MG63 (cell line): ENCODE data around the gene SAPCD2. TPM values are rescaled to one million over a fixed set of nuclear protein-coding genes. Genes with fewer than 3 reads are reported as not detected.
A peak's percentile ranks its signal among the peaks of the same experiment; 100 is the strongest.
"Not testable (repeated sequence)": the region's sequence is repeated elsewhere in the genome, so short reads cannot be mapped to it uniquely, and the experiment has no call there.

Experiments used
- DNase-seq: peaks from one replicate; pipeline ENCODE4 v3.0.0-alpha.2; 2020
- H3K27me3 ChIP-seq: fragments of 250-450 bp; sonication (Bioruptor Pico); 2 replicates; pipeline ENCODE4 v1.5.1; 2020; ENCODE audit warnings: mild to moderate bottlenecking, moderate library complexity
- H3K36me3 ChIP-seq: fragments of 250-450 bp; sonication (Bioruptor Pico); 2 replicates; pipeline ENCODE4 v1.5.1; 2020; ENCODE audit warnings: mild to moderate bottlenecking, moderate library complexity
- H3K4me3 ChIP-seq: fragments of 250-450 bp; sonication (Bioruptor Pico); 2 replicates; pipeline ENCODE4 v1.5.1; 2020; ENCODE audit warnings: mild to moderate bottlenecking, moderate library complexity
- H3K9me3 ChIP-seq: fragments of 250-450 bp; sonication (Bioruptor Pico); 2 replicates; pipeline ENCODE4 v1.5.1; 2020; ENCODE audit warnings: mild to moderate bottlenecking, moderate library complexity
- total RNA-seq: library from RNA; depleted of rRNA; stranded (reverse); fragments of >200 nt; shearing (Covaris generic); gene quantifications from 2 replicates; pipeline ENCODE4 v1.2.3, GENCODE V29; 2014; ENCODE audit warnings: low replicate concordance

The SAPCD2 gene
- total RNA-seq, 1 experiment from 2014 or later: 32.5 TPM

- no peaks in the 10 kb centered on the region for H3K27me3 ChIP-seq
- H3K36me3 ChIP-seq: peaks cover 17% of the 10 kb centered on the region
- no peak for DNase-seq
- H3K9me3 ChIP-seq: no peaks in the 10 kb centered on the region
- no peak overlapping the region for H3K4me3 ChIP-seq
Measured at GRCh38 chr9:137075275-137075775, 5.0 kb upstream of the SAPCD2 start.

- H3K27me3 ChIP-seq: no peaks in the 10 kb centered on the region
- DNase-seq: no peak
- peaks cover 12% of the 10 kb centered on the region for H3K36me3 ChIP-seq
- no peaks in the 10 kb centered on the region for H3K9me3 ChIP-seq
- no peak overlapping the region for H3K4me3 ChIP-seq
Measured at GRCh38 chr9:137074657-137075274, 4.4 kb upstream of the SAPCD2 start.

- Histone ChIP-seq H3K9me3 (no peaks in the 10 kb centered on the region), H3K4me3 (no peak overlapping the region), H3K36me3 (peaks cover 5% of the 10 kb centered on the region), H3K27me3 (no peaks in the 10 kb centered on the region)
- DNase-seq: no peak
Measured at GRCh38 chr9:137073992-137074399, 3.6 kb upstream of the SAPCD2 start.

GRCh38 chr9:137071282-137071681, 925 bp upstream of the SAPCD2 start:
- Histone ChIP-seq H3K36me3 (no peaks in the 10 kb centered on the region), H3K4me3 (peak overlapping the region; percentile 48), H3K27me3 (no peaks in the 10 kb centered on the region), H3K9me3 (no peaks in the 10 kb centered on the region)
- DNase-seq: no peak

GRCh38 chr9:137070906-137071275, 534 bp upstream of the SAPCD2 start:
- Histone ChIP-seq H3K9me3 (no peaks in the 10 kb centered on the region), H3K36me3 (no peaks in the 10 kb centered on the region), H3K4me3 (peak overlapping the region; percentile 48), H3K27me3 (no peaks in the 10 kb centered on the region)
- DNase-seq: no peak

- no peaks in the 10 kb centered on the region; the same call in 1 of the 2 replicates for H3K36me3 ChIP-seq
- no peaks in the 10 kb centered on the region for H3K27me3 ChIP-seq
- peak overlapping the region; percentile 45 for H3K4me3 ChIP-seq
- no peaks in the 10 kb centered on the region for H3K9me3 ChIP-seq
- DNase-seq: no peak
Measured at GRCh38 chr9:137069508-137070091, 757 bp downstream of the SAPCD2 start.

- Histone ChIP-seq H3K9me3 (no peaks in the 10 kb centered on the region), H3K27me3 (no peaks in the 10 kb centered on the region), H3K36me3 (peaks cover 2% of the 10 kb centered on the region; the same call in 1 of the 2 replicates), H3K4me3 (peak overlapping the region; percentile 45)
- DNase-seq: no peak
Measured at GRCh38 chr9:137068539-137069507, 1.5 kb downstream of the SAPCD2 start.

- peak; percentile 69 for DNase-seq
- H3K4me3 ChIP-seq: no peak overlapping the region
- H3K27me3 ChIP-seq: no peaks in the 10 kb centered on the region
Measured at GRCh38 chr9:137067860-137068538, 2.4 kb downstream of the SAPCD2 start.

GRCh38 chr9:137066096-137066861, 4.1 kb downstream of the SAPCD2 start:
- peaks cover 4% of the 10 kb centered on the region; the same call in 1 of the 2 replicates for H3K36me3 ChIP-seq
- no peaks in the 10 kb centered on the region for H3K27me3 ChIP-seq
- H3K4me3 ChIP-seq: no peak overlapping the region
- no peak for DNase-seq
- H3K9me3 ChIP-seq: no peaks in the 10 kb centered on the region

More at GRCh38 chr9:137067860-137068538, 2.4 kb downstream of the SAPCD2 start:
- Histone ChIP-seq H3K9me3 (no peaks in the 10 kb centered on the region), H3K36me3 (peaks cover 4% of the 10 kb centered on the region; the same call in 1 of the 2 replicates)

- no peaks in the 10 kb centered on the region for H3K27me3 ChIP-seq
- no peaks in the 10 kb centered on the region for H3K9me3 ChIP-seq
- no peak overlapping the region for H3K4me3 ChIP-seq
- H3K36me3 ChIP-seq: peaks cover 4% of the 10 kb centered on the region; the same call in 1 of the 2 replicates
- DNase-seq: no peak
Measured at GRCh38 chr9:137065336-137065967, 4.9 kb downstream of the SAPCD2 start.

- no peak for DNase-seq
- no peaks in the 10 kb centered on the region for H3K27me3 ChIP-seq
- H3K36me3 ChIP-seq: peaks cover 4% of the 10 kb centered on the region; the same call in 1 of the 2 replicates
- H3K9me3 ChIP-seq: no peaks in the 10 kb centered on the region
- no peak overlapping the region for H3K4me3 ChIP-seq
Measured at GRCh38 chr9:137064880-137065164, 5.5 kb downstream of the SAPCD2 start.

GRCh38 chr9:137064027-137064879, 6.1 kb downstream of the SAPCD2 start:
- Histone ChIP-seq H3K9me3 (no peaks in the 10 kb centered on the region), H3K27me3 (no peaks in the 10 kb centered on the region), H3K4me3 (no peak overlapping the region), H3K36me3 (peaks cover 4% of the 10 kb centered on the region; the same call in 1 of the 2 replicates)
- peak; percentile 68 for DNase-seq

GRCh38 chr9:137063311-137064026, 6.9 kb downstream of the SAPCD2 start:
- Histone ChIP-seq H3K9me3 (no peaks in the 10 kb centered on the region), H3K27me3 (no peaks in the 10 kb centered on the region), H3K36me3 (peaks cover 4% of the 10 kb centered on the region; the same call in 1 of the 2 replicates), H3K4me3 (no peak overlapping the region)
- no peak for DNase-seq

GRCh38 chr9:137062798-137063197, 7.6 kb downstream of the SAPCD2 start:
- not testable (repeated sequence) for H3K27me3 ChIP-seq, H3K9me3 ChIP-seq, DNase-seq, H3K4me3 ChIP-seq, H3K36me3 ChIP-seq
